NK-92 (cell line): ENCODE measurements around the gene DIPK1B.
"Not testable (repeated sequence)": the region's sequence is repeated elsewhere in the genome, so short reads cannot be mapped to it uniquely, and the experiment has no call there.

Source experiments
- DNase-seq: peaks from one replicate; lab custom pipeline; 2025; ENCODE audit not compliant: unreplicated experiment; lab: John Stamatoyannopoulos, UW

Gene DIPK1B

GRCh38 chr9:136697821-136698526 lies 14.4 kb upstream of the DIPK1B start:
- DNase-seq, result no peak

DNA sequence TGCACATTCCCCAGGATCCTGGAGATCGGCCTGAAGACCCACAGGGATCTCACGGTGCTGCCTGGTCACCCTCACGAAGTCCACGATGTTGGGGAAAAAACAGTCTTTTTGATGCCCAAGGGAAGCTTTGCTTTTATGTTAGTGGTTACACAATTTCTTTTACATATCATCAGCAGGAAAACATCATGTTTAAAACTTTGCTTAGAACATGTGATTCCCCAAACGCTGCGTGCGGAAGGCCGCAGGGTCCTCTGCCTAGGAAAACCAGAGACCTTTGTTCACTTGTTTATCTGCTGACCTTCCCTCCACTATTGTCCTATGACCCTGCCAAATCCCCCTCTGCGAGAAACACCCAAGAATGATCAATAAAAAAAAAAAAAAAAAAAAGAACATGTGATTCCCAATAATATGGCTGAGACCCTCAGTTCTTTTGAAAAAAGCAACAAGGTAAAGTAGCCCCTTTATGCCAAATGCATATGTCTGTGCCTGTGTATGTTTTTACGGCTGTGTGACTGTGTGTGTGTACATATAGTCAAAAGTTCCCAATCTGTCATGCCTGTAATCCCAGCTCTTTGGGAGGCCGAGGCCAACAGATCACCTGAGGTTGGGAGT lies 13.6 kb upstream of the DIPK1B start:
- no peak for DNase-seq

GRCh38 chr9:136700304-136700703 lies 12.1 kb upstream of the DIPK1B start:
- DNase-seq, result no peak

GRCh38 chr9:136700959-136701667 lies 11.3 kb upstream of the DIPK1B start:
- no peak for DNase-seq

- no peak for DNase-seq
These were observed 10.7 kb upstream of the DIPK1B start for GRCh38 chr9:136701668-136702053.

- DNase-seq, result no peak
These were observed 9.0 kb upstream of the DIPK1B start for GRCh38 chr9:136703276-136703860.

- not testable (repeated sequence) for DNase-seq
These were observed 7.6 kb upstream of the DIPK1B start for GRCh38 chr9:136704741-136705140.

DNA sequence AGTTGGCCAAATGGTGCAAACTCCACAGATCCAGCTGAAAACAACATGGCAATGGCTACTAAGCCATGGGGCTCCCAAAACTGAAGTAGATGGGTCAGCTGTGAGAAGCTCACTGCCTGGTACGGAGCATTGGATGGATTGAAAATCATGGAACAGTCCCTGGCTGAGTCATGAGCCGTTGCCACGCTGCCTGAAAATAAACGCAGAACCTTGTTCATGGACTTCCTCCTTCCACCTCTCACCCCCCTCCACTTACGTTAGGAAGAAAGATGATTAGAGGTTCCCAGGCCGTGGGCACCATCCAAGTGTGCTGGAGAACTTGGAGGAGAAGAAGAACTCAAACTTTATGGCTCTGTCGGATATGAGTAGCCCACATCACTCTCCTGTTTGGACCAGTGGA lies 6.8 kb upstream of the DIPK1B start:
- DNase-seq, result no peak

DNA sequence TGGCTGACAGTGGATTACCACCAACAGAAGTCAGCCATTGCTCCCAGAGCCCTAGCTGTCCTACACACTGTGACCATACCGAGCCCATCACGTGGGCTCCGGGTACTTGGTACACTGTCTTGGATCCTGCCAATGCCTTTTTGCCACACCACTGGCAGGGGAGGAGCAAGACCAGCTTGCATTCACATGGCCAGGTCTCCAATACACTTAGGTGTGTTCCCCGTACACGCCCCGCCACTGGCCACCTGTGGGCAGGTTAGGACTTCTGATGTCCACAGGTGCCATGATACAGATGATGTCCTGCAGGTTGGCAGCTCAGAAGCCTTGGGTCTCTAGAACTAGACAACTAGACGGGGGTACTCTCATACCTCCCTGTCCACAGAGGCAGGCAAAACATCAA lies 5.4 kb upstream of the DIPK1B start:
- DNase-seq, result no peak

DNA sequence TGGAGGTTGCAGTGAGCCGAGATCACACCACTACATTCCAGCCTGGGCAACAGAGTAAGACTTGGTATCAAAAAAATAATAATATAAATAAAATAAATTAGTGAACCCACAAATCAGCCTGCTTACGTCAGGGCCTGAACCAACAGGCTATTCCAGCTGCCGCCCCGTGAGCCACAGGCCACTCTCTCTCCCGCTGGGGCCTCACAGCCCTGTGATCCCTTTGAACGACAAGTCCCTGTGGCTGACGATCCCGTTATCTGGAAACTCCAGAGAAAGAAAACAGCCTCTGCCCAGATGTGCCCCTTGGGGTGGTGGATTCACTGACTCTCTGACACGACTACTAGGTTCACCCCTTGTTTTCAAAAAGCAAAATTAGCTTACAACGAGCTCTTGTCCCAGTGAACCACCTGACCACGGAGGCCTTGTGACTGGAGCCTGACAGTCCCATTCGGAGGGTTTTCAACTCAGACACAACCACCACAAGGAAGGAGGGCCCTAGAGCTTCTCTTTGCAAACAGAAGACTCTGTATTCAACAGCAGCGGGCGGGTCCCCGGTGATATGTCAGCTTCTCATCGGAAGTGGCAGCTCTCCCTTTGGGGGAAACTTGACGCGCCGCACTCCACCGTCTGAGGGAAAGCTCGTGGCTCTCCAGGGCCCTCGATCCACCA lies 4.4 kb upstream of the DIPK1B start:
- no peak for DNase-seq

DNA sequence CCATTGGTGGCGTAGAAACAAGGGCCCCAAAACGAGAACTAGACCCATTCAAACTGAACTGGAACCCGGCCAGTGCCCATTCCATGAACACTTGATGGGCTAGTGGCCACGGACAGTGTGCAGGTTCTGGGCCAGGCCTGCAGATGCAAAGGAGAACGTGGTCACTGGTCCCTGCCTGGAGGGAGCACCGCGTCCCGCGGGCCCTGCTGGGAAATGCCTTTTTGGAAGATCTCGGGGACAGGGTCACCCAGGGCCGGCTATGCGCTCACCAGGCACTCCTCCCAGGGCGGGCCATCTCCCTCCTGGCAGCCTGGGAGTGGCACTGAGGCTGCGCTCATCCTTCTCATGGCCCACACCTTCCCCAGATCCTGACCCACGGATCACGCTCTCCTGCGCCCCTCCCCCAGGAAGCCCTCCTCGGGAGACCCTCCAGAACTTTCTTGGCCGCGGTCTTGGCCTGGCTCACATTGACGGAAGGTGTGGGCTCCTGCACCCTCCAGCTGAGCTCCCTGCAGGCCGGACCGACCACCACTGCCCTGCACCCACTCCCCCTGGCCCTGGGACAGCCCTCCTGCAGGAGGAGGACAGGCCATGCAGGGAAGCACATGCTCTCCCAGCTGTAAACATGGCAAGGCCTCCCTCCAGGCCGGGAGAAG lies 2.8 kb upstream of the DIPK1B start:
- DNase-seq, result no peak

DNA sequence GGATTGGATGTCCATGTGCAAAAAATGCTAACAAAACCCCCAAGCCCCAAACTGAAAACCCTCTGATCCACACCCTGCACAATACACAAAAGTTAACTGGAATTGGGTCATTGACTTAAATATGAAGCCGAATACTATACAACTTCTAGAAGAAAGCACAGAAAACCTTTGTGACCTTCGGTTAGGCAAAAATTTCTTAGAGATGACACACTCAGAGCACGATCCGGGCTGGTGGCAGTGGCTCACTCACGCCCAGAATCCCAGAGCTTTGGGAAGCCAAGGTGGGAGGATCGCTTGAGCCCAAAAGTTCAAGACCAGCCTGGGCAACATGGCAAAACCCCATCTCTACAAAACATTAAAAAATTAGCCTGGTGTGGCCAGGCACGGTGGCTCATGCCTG lies 1.8 kb upstream of the DIPK1B start:
- DNase-seq, result no peak

DNA sequence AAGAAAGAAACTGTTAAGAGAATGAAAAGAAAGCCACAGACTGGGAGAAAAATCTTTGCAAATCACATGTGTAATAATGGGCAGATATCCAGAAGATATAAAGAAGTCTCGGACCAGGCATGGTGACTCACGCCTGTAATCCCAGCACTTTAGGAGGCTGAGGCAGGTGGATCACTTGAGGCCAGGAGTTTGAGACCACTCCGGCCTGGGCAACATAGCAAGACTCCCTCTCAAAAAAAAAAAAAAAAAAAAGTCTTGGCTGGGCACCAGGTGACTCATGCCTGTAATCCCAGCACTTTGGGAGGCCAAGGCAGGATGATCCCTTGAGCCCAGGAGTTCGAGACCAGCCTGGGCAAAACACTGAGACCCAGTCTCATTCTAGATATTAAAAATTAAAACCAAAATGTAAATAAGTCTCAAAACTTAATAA lies 1.1 kb upstream of the DIPK1B start:
- not testable (repeated sequence) for DNase-seq

DNA sequence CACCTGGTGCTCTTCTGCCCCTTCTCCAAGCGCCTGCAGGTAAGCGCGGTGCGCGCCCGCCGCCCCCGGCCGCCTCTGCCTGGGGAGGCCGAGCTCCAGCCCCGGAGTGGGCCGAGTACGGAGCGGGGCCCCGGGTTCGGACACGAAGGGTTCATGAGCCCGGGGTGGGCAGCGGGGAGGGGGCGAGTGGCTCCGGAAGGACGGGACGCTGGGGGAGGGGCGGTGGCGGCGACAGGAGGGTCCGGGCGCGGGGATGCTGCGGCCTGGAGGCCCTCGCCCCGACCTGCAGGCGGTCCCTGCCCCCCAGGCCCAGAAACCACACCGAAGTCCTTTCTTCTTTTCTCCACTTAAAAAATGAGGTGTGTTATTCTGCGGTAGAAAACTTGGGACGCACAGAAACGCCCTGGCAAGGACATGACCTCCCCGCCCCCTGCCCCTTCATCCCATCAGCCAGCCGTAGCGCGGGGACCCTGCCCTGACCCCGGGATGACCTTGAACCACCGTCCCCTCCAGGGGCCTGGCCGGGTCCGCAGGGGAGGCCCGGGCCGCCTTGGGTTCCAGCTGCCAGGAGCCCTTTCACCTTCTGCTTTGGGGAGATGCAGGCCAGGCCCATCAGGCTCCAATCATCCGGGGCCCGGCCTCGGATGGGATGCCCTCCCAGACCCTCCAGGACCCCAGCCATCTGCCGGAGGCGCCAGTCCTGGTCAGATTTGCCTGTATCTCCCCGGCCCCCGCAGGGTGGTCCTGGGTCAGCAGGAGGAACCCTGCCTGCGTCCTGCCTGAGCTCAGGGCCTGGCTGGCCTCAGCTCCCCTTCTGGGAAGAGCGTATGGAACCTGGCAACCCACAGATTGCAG lies 545 bp downstream of the DIPK1B start:
- no peak for DNase-seq

DNA sequence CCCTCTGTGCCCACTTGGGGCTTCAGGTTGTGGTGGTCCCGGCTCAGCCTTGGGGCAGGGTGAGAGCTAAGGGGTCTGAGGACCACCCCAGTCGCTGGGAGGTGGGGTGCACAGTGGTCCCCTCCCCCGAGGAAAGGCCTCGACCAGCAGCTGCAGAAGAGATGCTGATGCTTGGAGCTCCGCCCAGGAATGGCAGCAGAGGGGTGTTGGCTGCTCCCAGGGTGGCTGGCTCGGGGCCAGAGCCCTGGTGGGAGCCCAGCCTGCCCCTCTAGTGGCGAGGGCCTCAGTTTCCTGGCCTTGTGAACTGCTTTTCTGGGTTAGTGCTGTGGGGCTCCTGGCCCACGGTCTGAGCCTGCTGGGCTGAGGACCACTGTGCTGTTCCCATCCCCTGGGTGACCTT lies 1.2 kb downstream of the DIPK1B start:
- DNase-seq, result no peak

DNA sequence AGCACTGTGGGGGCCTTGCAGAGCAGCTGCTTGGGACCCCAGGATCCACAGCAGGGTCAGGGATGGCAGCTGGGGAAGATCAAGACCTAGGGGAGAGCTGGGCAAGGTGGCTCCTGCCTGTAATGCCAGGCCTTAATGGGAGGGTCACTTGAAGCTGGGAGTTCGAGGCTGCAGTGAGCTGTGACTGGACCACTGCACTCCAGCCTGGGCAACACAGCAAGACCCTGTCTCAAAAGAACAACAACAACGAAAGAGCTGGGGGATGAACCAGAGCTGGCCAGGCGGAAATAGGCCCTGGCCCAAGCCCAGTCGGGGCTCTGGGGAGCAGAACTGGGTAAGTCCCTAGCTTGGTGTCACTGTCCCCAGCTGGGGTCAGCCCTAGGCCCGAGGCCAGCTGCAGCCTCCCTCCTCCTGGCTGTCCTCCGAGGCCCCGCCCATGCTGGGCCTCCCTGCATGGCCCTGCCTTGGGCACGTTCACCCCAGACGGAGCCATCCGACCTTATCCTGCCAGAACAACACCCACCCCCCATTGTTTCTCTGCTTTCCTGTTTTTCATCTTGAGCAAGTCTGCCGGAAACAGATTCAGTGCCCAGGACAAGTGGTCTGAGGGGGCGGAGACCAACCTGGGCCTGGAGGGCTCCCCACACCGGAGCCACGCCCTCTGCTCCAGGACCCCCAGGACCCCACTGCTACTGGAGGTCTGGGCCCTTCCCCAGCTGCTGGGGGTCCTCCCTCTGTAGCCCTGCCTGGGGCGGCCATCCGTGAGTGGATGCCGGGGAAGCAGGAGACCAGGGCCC lies 1.9 kb downstream of the DIPK1B start:
- DNase-seq, result no peak

DNA sequence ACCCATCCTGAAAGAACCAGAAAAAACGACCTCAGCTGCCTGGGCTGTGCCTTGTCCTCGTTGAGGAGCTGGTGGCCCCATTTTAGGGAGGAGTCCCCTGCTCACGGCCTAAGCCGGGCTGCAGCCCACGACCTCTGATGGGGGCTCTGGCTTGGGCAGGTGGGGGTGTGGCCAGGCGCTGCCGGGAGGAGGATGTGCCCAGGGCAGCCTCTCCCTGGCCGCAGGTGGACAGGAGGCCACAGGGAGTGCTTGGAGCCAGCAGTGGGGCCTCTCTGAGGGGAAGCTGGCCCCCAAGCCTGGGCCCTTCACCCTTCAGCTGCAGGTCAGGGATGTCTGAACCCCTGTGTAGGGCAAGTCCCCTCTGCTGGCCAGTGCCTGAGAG lies 2.5 kb downstream of the DIPK1B start:
- no peak for DNase-seq

DNA sequence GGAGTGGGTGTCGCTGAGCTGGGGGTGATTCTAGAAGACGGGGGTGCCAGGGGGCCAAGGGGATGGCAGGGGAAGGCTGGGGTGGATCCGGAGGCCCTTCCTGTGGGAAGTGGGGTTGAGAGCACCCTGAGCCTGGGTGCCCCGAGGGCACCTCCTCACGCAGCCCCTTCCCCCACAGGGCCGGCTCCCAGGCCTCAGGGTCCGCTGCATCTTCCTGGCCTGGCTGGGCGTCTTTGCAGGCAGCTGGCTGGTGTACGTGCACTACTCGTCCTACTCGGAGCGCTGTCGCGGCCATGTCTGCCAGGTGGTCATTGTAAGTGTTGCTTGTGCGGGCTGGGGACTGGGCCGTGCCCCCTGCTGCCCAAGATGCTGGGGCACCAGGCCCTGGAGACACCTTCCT lies 5.0 kb downstream of the DIPK1B start:
- no peak for DNase-seq
